Calu3 (cell line): ENCODE measurements around the gene RHEBL1. TPM values are rescaled to one million over a fixed set of nuclear protein-coding genes. Genes with fewer than 3 reads are reported as not detected.

Experiments used
- BruUV-seq: library from RNA; stranded (reverse); fragments of 400-500 nt; replicated peaks from 2 replicates; lab custom pipeline; 2021; lab: Mats Ljungman, UMichigan
- CTCF ChIA-PET: fragments of 300-600 bp; sonication (Branson Sonifier 250); formaldehyde crosslinking; loops from one replicate; lab custom pipeline; 2022; ENCODE audit warnings: antibody characterized with exemption; lab: Charles Lee
- DNase-seq: peaks from one replicate; pipeline ENCODE4 v3.0.0; 2022
- H3K27ac Mint-ChIP-seq: one replicate; pipeline ENCODE4 v1.8.0; 2022; ENCODE audit warnings: mixed read lengths; ENCODE audit not compliant: unreplicated experiment
- H3K27me3 Mint-ChIP-seq: one replicate; pipeline ENCODE4 v1.8.0; 2022; ENCODE audit warnings: mixed read lengths; ENCODE audit not compliant: unreplicated experiment
- H3K36me3 Mint-ChIP-seq: one replicate; pipeline ENCODE4 v1.8.0; 2022; ENCODE audit warnings: mild to moderate bottlenecking, moderate library complexity, mixed read lengths; ENCODE audit not compliant: insufficient read depth, unreplicated experiment
- H3K4me1 Mint-ChIP-seq: one replicate; pipeline ENCODE4 v1.8.0; 2022; ENCODE audit warnings: mild to moderate bottlenecking, low read depth, mixed read lengths; ENCODE audit not compliant: unreplicated experiment
- H3K4me3 Mint-ChIP-seq: one replicate; pipeline ENCODE4 v1.8.0; 2022; ENCODE audit warnings: mild to moderate bottlenecking, low read depth, moderate library complexity, mixed read lengths; ENCODE audit not compliant: unreplicated experiment
- H3K9me3 Mint-ChIP-seq: one replicate; pipeline ENCODE4 v1.8.0; 2022; ENCODE audit warnings: low read depth, mixed read lengths; ENCODE audit not compliant: unreplicated experiment
- intact Hi-C: fragments of 100-400 bp; cut with micrococcal nuclease; formaldehyde crosslinking; loops from one replicate; pipeline ENCODE4 v1.10.0; 2022; ENCODE audit not compliant: unreplicated experiment
- total RNA-seq: library from RNA; stranded (reverse); gene quantifications from 2 replicates; pipeline ENCODE4 v1.2.3, GENCODE V29; 2022
- TF ChIP-seq, protein P1 (sequence below): fragments of 200-600 bp; IDR thresholded peaks from one replicate; pipeline ENCODE4 v1.8.0; 2022; ENCODE audit warnings: antibody characterized with exemption; ENCODE audit not compliant: unreplicated experiment

RHEBL1 gene
- total RNA-seq, 1 experiment from 2014 or later: 2.0 TPM

DNA sequence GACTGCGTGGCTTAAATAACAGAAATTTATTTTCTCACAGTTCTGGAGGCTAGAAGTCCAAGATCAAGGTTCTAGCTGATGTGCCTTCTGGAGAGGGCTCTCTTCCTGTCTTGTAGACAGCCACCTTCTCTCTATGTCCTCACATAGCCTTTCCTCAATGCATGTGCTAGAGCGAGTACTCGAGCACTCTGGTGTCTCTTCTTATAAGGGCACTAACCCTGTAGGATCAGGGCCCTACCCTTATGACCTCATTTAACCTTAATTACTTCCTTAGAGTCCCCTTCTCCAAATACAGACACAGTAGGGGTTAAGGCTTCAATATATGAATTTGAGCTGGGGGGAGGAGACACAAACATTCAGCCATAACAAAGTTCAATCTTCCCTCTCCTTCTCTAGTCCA lies 14.7 kb upstream of the RHEBL1 start:
- TF ChIP-seq, protein P1, sequence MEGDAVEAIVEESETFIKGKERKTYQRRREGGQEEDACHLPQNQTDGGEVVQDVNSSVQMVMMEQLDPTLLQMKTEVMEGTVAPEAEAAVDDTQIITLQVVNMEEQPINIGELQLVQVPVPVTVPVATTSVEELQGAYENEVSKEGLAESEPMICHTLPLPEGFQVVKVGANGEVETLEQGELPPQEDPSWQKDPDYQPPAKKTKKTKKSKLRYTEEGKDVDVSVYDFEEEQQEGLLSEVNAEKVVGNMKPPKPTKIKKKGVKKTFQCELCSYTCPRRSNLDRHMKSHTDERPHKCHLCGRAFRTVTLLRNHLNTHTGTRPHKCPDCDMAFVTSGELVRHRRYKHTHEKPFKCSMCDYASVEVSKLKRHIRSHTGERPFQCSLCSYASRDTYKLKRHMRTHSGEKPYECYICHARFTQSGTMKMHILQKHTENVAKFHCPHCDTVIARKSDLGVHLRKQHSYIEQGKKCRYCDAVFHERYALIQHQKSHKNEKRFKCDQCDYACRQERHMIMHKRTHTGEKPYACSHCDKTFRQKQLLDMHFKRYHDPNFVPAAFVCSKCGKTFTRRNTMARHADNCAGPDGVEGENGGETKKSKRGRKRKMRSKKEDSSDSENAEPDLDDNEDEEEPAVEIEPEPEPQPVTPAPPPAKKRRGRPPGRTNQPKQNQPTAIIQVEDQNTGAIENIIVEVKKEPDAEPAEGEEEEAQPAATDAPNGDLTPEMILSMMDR: no peak
- no peak for DNase-seq
- no TSS peak for BruUV-seq
- Mint-ChIP-seq H3K4me1 (no peaks in the 10 kb centered on the region), H3K36me3 (no peaks in the 10 kb centered on the region), H3K4me3 (no peak overlapping the region), H3K27ac (no peak overlapping the region), H3K9me3 (no peaks in the 10 kb centered on the region), H3K27me3 (peaks cover 27% of the 10 kb centered on the region)
- intact Hi-C loops: no loop called here
- CTCF ChIA-PET: no interaction called here

DNA sequence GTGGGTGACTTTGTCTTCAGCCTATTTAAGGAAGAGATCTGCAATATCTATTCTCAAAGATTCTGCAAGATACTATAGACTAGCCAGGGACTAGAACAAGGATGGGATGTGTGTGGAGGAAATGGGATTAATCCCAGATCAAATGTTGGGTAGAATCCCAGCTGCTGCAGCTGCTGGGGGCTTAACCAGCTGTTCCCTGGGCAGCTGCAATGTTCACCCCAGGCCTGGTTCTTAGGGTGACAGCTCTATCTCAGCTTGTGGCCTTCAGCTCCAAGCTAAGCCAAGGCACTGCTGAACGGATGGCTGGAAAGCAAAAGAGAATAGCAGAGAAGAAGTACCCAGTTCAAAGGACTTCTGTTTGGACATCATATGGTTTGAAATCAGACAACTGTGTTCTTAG lies 10.0 kb upstream of the RHEBL1 start:
- Mint-ChIP-seq H3K9me3 (no peaks in the 10 kb centered on the region), H3K27me3 (peaks cover 21% of the 10 kb centered on the region), H3K36me3 (no peaks in the 10 kb centered on the region), H3K4me1 (no peaks in the 10 kb centered on the region), H3K27ac (no peak overlapping the region), H3K4me3 (no peak overlapping the region)
- DNase-seq: no peak
- TF ChIP-seq, protein P1: no peak
- intact Hi-C loops: no loop called here
- CTCF ChIA-PET: interaction anchor here (1.7 kb wide), 1 partner anchor 10 kb away, joined by 3 read pairs; the partner anchor contains the start of gene RHEBL1
- no TSS peak for BruUV-seq

DNA sequence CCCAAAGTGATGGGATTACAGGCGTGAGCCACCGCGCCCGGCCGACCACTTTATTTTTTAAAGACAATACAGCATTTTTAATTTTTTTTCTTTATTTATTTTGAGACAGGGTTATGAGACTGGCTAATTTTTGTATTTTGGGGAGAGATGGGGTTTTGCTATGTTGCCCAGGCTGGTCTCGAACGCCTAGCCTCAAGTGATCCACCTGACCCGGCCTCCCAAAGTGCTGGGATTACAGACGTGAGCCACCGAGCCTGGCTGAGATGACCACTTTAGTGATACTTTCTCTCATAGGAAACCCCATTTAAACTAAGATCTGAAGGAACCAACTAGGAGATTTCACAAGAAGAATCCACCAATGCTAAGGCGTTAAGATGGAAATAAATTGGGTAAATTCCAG lies 1.2 kb upstream of the RHEBL1 start:
- intact Hi-C loops: no loop called here
- DNase-seq: no peak
- Mint-ChIP-seq H3K4me1 (no peaks in the 10 kb centered on the region), H3K9me3 (no peaks in the 10 kb centered on the region), H3K4me3 (no peak overlapping the region), H3K27me3 (no peaks in the 10 kb centered on the region), H3K27ac (no peak overlapping the region), H3K36me3 (peaks cover 10% of the 10 kb centered on the region)
- TF ChIP-seq, protein P1: no peak
- CTCF ChIA-PET: interaction anchor here (0.6 kb wide), 1 partner anchor 194 kb away, joined by 3 read pairs; no protein-coding TSS in a partner anchor
- no TSS peak for BruUV-seq

DNA sequence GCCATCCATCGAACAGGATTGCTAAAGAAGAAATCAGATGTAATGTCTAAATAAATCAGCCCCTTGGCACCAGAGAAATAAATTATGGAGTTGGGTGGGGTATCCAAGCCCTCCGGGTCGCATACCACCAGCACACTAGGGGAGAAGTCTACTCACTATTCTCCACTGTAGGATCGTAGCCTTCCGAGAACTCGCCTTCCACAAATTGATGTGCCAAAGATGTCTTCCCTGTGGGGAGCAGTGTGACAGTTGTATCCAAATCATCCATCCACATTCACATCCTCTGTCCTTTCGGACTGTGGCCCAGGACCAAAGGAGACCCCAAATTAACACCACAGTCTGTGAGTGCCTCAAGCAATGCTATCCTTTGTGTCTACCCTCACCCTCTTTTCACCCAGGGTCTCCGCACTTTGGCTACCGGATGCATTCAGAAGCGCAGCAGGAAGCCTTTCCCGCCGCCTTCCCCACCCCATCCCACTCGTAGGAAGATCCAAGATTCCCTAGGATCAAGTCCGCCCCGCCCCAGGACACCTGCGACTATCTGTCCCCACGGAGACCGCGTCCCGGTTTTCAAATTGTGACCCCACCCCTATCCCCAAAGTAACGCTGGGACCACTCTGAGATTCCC lies 786 bp downstream of the RHEBL1 start:
- Mint-ChIP-seq H3K4me3 (peak overlapping the region; percentile 90), H3K27ac (no peak overlapping the region), H3K9me3 (no peaks in the 10 kb centered on the region), H3K4me1 (peaks cover 4% of the 10 kb centered on the region), H3K27me3 (no peaks in the 10 kb centered on the region), H3K36me3 (peaks cover 10% of the 10 kb centered on the region)
- no peak for DNase-seq
- CTCF ChIA-PET: interaction anchor here (0.7 to 1.4 kb wide), 5 partner anchors 19 to 806 kb away, joined by 3 to 9 read pairs (median 6); no protein-coding TSS in a partner anchor
- TSS peak; percentile 80 for BruUV-seq
- intact Hi-C loops: no loop called here
- TF ChIP-seq, protein P1: no peak
